Stimulated activated CD8-positive, alpha-beta memory T cell treated with anti-CD3 and anti-CD28 coated beads, Interleukin-12 subunit alpha, Interleukin-12 subunit beta, amount 100 ng/mL, for 4 hours (primary cell): Measurements from ENCODE around the gene CYSLTR2.
"Not testable (repeated sequence)": the region's sequence is repeated elsewhere in the genome, so short reads cannot be mapped to it uniquely, and the experiment has no call there.

ENCODE experiments used
- DNase-seq: peaks from one replicate; pipeline ENCODE4 v3.0.0-alpha.2; 2020; ENCODE audit warnings: low read depth

The CYSLTR2 gene

GRCh38 chr13:48645845-48646244 is 7.9 kb upstream of the CYSLTR2 start:
- no peak for DNase-seq

- DNase-seq, result no peak
These were observed 6.9 kb upstream of the CYSLTR2 start for GRCh38 chr13:48646791-48647190.

- DNase-seq, result no peak
These were observed 6.1 kb upstream of the CYSLTR2 start for GRCh38 chr13:48647625-48648024.

GRCh38 chr13:48648446-48648845 is 5.3 kb upstream of the CYSLTR2 start:
- no peak for DNase-seq

GRCh38 chr13:48652851-48653471 is 768 bp upstream of the CYSLTR2 start:
- DNase-seq, result no peak

- DNase-seq, result no peak
These were observed 782 bp downstream of the CYSLTR2 start for GRCh38 chr13:48654511-48654910.

- no peak for DNase-seq
These were observed 1.6 kb downstream of the CYSLTR2 start for GRCh38 chr13:48655291-48655690.

- DNase-seq, result no peak
These were observed 2.9 kb downstream of the CYSLTR2 start for GRCh38 chr13:48656608-48657007.

GRCh38 chr13:48660361-48661076 is 6.8 kb downstream of the CYSLTR2 start:
- DNase-seq, result no peak

- no peak for DNase-seq
These were observed 7.4 kb downstream of the CYSLTR2 start for GRCh38 chr13:48661107-48661506.

GRCh38 chr13:48662226-48662625 is 8.5 kb downstream of the CYSLTR2 start:
- no peak for DNase-seq

GRCh38 chr13:48667136-48667535 is 13.4 kb downstream of the CYSLTR2 start:
- DNase-seq, result no peak

GRCh38 chr13:48671421-48671820 is 17.7 kb downstream of the CYSLTR2 start:
- not testable (repeated sequence) for DNase-seq

GRCh38 chr13:48675247-48675646 is 21.5 kb downstream of the CYSLTR2 start:
- DNase-seq, result no peak

- no peak for DNase-seq
These were observed 24.6 kb downstream of the CYSLTR2 start for GRCh38 chr13:48678316-48678715.

GRCh38 chr13:48679941-48680680 is 26.4 kb downstream of the CYSLTR2 start:
- no peak for DNase-seq

- DNase-seq, result no peak
These were observed 27.1 kb downstream of the CYSLTR2 start for GRCh38 chr13:48680756-48681392.

- DNase-seq, result no peak
These were observed 28.2 kb downstream of the CYSLTR2 start for GRCh38 chr13:48681905-48682304.

- no peak for DNase-seq
These were observed 28.7 kb downstream of the CYSLTR2 start for GRCh38 chr13:48682436-48682835.

- DNase-seq, result no peak
These were observed 33.0 kb downstream of the CYSLTR2 start for GRCh38 chr13:48686636-48687210.

- DNase-seq, result no peak
These were observed 33.5 kb downstream of the CYSLTR2 start for GRCh38 chr13:48687249-48687648.

- DNase-seq, result no peak
These were observed 40.3 kb downstream of the CYSLTR2 start for GRCh38 chr13:48693998-48694397.
